ENCODE measurements around the gene TNS3. TPM values are rescaled to one million over a fixed set of nuclear protein-coding genes. Genes with fewer than 3 reads are reported as not detected.

Gene TNS3
- polyA plus RNA-seq, 3 donors: 5.2 to 30.3 (median 7.9) TPM

- no peak for DNase-seq
- H3K27me3 ChIP-seq (ENCODE audit: control insufficient read depth in 2 of 2, insufficient read depth in 2 of 2, low read length in 2 of 2): no peaks in the 10 kb centered on the region
- H3K79me2 ChIP-seq (ENCODE audit: insufficient read depth, low read length): peaks cover 96% of the 10 kb centered on the region
- Mint-ChIP-seq H3K36me3 (peaks cover 36 to 64% of the 10 kb centered on the region in 2 donors), H3K4me3 (no peak overlapping the region), H3K4me1 (peaks cover 36% of the 10 kb centered on the region), H3K27me3 (ENCODE audit: low read depth in 3 of 3) (peaks cover 0 to 5% (median 0%) of the 10 kb centered on the region in 3 donors), H3K27ac (no peak overlapping the region), H3K9me3 (no peaks in the 10 kb centered on the region)
- H3K4me2 ChIP-seq (replicated peaks; ENCODE audit: extremely low read depth, low read length, poor library complexity, severe bottlenecking): no peak overlapping the region
- H3K9me3 ChIP-seq (replicated peaks in 1 of 2; ENCODE audit: control insufficient read depth in 1 of 2, insufficient read depth in 1 of 2, low read length in 2 of 2): no peaks in the 10 kb centered on the region
- H3K27ac ChIP-seq (ENCODE audit: low read depth in 1 of 2, low read length in 2 of 2): no peak overlapping the region
- H3K4me1 ChIP-seq (ENCODE audit: control insufficient read depth in 1 of 2, insufficient read depth in 2 of 2, low read length in 2 of 2): peaks cover 13 to 20% of the 10 kb centered on the region in 2 donors
- H3K36me3 ChIP-seq (replicated peaks in 1 of 2; ENCODE audit: control insufficient read depth in 1 of 2, insufficient read depth in 2 of 2, low read length in 2 of 2): peaks cover 0 to 35% of the 10 kb centered on the region in 2 donors
- no peak overlapping the region for H3K4me3 ChIP-seq (replicated peaks in 1 of 3; ENCODE audit: low read depth in 2 of 3, low read length in 3 of 3)
- H4K20me1 ChIP-seq (ENCODE audit: insufficient read depth, low read length): peaks cover 85% of the 10 kb centered on the region
- intact Hi-C loops (cut with micrococcal nuclease): no loop called here
- no peak for TF ChIP-seq CTCF (IDR thresholded peaks at IDR 0.05)
- H3K9ac ChIP-seq (ENCODE audit: insufficient read depth, low read length, poor library complexity, severe bottlenecking): no peak overlapping the region
- no peak overlapping the region for H2AFZ ChIP-seq (ENCODE audit: insufficient read depth, low read depth, low read length, poor library complexity, severe bottlenecking)
- no CpG with 5 or more reads among the region's 3 CpGs for WGBS (ENCODE audit: insufficient coverage)
Observed at GRCh38 chr7:47552621-47553020, 29.3 kb downstream of the TNS3 start.

GRCh38 chr7:47551668-47552440, 30.1 kb downstream of the TNS3 start:
- peaks cover 85% of the 10 kb centered on the region for H4K20me1 ChIP-seq (ENCODE audit: insufficient read depth, low read length)
- no peak overlapping the region for H3K4me2 ChIP-seq (replicated peaks; ENCODE audit: extremely low read depth, low read length, poor library complexity, severe bottlenecking)
- H3K27ac ChIP-seq (ENCODE audit: low read depth in 1 of 2, low read length in 2 of 2): peak overlapping the region in 1 of 2 donors; percentile 2
- H3K4me3 Mint-ChIP-seq: no peak overlapping the region
- peaks cover 9 to 14% of the 10 kb centered on the region in 2 donors for H3K4me1 ChIP-seq (ENCODE audit: control insufficient read depth in 1 of 2, insufficient read depth in 2 of 2, low read length in 2 of 2)
- no peak for DNase-seq
- peaks cover 44 to 69% of the 10 kb centered on the region in 2 donors for H3K36me3 Mint-ChIP-seq
- peak overlapping the region in 3 of 7 donors; percentile 14 to 49 (median 26) for H3K27ac Mint-ChIP-seq
- 100% methylated on average over 6 of the region's 12 CpGs for WGBS (ENCODE audit: insufficient coverage)
- no peaks in the 10 kb centered on the region for H3K27me3 ChIP-seq (ENCODE audit: control insufficient read depth in 2 of 2, insufficient read depth in 2 of 2, low read length in 2 of 2)
- no peak overlapping the region for H3K9ac ChIP-seq (ENCODE audit: insufficient read depth, low read length, poor library complexity, severe bottlenecking)
- H3K27me3 Mint-ChIP-seq (ENCODE audit: low read depth in 3 of 3): peaks cover 0 to 5% (median 0%) of the 10 kb centered on the region in 3 donors
- no peak overlapping the region for H3K4me3 ChIP-seq (replicated peaks in 1 of 3; ENCODE audit: low read depth in 2 of 3, low read length in 3 of 3)
- H3K9me3 Mint-ChIP-seq: no peaks in the 10 kb centered on the region
- intact Hi-C loops (cut with micrococcal nuclease): no loop called here
- peaks cover 29% of the 10 kb centered on the region for H3K4me1 Mint-ChIP-seq
- peaks cover 96% of the 10 kb centered on the region for H3K79me2 ChIP-seq (ENCODE audit: insufficient read depth, low read length)
- H3K36me3 ChIP-seq (replicated peaks in 1 of 2; ENCODE audit: control insufficient read depth in 1 of 2, insufficient read depth in 2 of 2, low read length in 2 of 2): peaks cover 0 to 38% of the 10 kb centered on the region in 2 donors
- H3K9me3 ChIP-seq (replicated peaks in 1 of 2; ENCODE audit: control insufficient read depth in 1 of 2, insufficient read depth in 1 of 2, low read length in 2 of 2): no peaks in the 10 kb centered on the region
- no peak overlapping the region for H2AFZ ChIP-seq (ENCODE audit: insufficient read depth, low read depth, low read length, poor library complexity, severe bottlenecking)
- no peak for TF ChIP-seq CTCF (IDR thresholded peaks at IDR 0.05)

Measured in CD14-positive monocyte (primary cell).